T-helper 17 cell (primary cell): ENCODE measurements around the gene EPAS1. TPM values are rescaled to one million over a fixed set of nuclear protein-coding genes. Genes with fewer than 3 reads are reported as not detected.

ENCODE experiments used
- ATAC-seq: fragments of 150-1000 bp; cut with Tn5 transposase; 2 replicates; pipeline ENCODE4 v1.10.0; 2021; ENCODE audit warnings: mild to moderate bottlenecking, moderate library complexity
- DNase-seq, 3 donors: peaks; one replicate each; pipeline versions ENCODE4 v3.0.0 to v3.0.0-alpha.2; 2020 to 2021
- H3K9me3 ChIP-seq: one replicate; pipeline ENCODE4 v1.7.0; 2013; ENCODE audit warnings: low read length, mild to moderate bottlenecking; ENCODE audit not compliant: control insufficient read depth, poor library complexity, severe bottlenecking
- H3K27ac Mint-ChIP-seq: one replicate; pipeline ENCODE4 v1.8.0; 2022; ENCODE audit warnings: mild to moderate bottlenecking, moderate library complexity, mixed read lengths
- H3K27me3 Mint-ChIP-seq: one replicate; pipeline ENCODE4 v1.8.0; 2022; ENCODE audit warnings: mixed read lengths
- H3K36me3 Mint-ChIP-seq: one replicate; pipeline ENCODE4 v1.8.0; 2022; ENCODE audit warnings: low read depth, mixed read lengths
- H3K4me1 Mint-ChIP-seq: one replicate; pipeline ENCODE4 v1.8.0; 2022; ENCODE audit warnings: mild to moderate bottlenecking, mixed read lengths
- H3K4me3 Mint-ChIP-seq: one replicate; pipeline ENCODE4 v1.8.0; 2022; ENCODE audit warnings: mild to moderate bottlenecking, moderate library complexity, mixed read lengths
- total RNA-seq, 4 donors: library from RNA in 2 of 4; stranded (reverse) in 2 of 4; gene quantifications; one replicate each; pipeline ENCODE4 v1.2.3 and lab custom pipeline; 2022 to 2026

Gene EPAS1
- 1 to 10 TPM in 1 of 2 donors, under 1 TPM in 1; 0.97 to 9.1 TPM for total RNA-seq
- 3.2 to 5.4 reads per million in 2 donors for total RNA-seq (lab: John Stamatoyannopoulos, UW)

- no peaks in the 10 kb centered on the region for H3K36me3 Mint-ChIP-seq
- ATAC-seq: peak; percentile 88
- peaks cover 40% of the 10 kb centered on the region for H3K27me3 Mint-ChIP-seq
- no peaks in the 10 kb centered on the region for H3K9me3 ChIP-seq
- H3K27ac Mint-ChIP-seq: peak within 1 kb of the TSS; percentile 21
- DNase-seq: peak; percentile 44 to 81 (median 81)
- peaks cover 29% of the 10 kb centered on the region for H3K4me1 Mint-ChIP-seq
- H3K4me3 Mint-ChIP-seq: peak within 1 kb of the TSS; percentile 92
Measured at GRCh38 chr2:46296840-46297545, at the start of gene EPAS1. Gene EPAS1, plus strand, starts transcription at chr2:46297407. Its CDS starts 505 bp downstream, at chr2:46297912.

DNA sequence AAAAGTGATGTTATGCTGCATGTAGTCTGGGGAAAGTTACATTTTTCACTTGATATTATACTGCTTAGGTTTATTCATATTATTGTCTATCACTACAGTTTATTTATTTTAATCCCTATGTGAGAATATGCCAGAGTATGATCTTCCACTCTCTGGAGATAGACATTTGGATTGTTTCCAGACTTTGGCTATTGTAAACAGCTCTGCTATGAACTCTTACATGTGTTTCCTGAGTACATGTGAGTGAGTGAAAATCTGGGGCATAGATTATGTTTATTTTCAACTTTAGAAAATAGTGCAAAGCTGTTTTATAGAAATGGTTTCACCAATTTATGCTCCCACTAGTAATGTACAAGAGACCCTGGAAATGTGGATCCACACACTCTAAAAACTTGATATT lies 49.0 kb upstream of the EPAS1 start:
- no peak overlapping the region for H3K27ac Mint-ChIP-seq
- no peak for DNase-seq
- no peak overlapping the region for H3K4me3 Mint-ChIP-seq
- no peaks in the 10 kb centered on the region for H3K36me3 Mint-ChIP-seq
- no peaks in the 10 kb centered on the region for H3K9me3 ChIP-seq
- H3K27me3 Mint-ChIP-seq: peaks cover 8% of the 10 kb centered on the region
- ATAC-seq: no peak
- no peaks in the 10 kb centered on the region for H3K4me1 Mint-ChIP-seq

GRCh38 chr2:46249654-46250053 lies 47.6 kb upstream of the EPAS1 start:
- Mint-ChIP-seq H3K4me3 (no peak overlapping the region), H3K36me3 (no peaks in the 10 kb centered on the region), H3K27ac (no peak overlapping the region), H3K27me3 (peaks cover 14% of the 10 kb centered on the region), H3K4me1 (no peaks in the 10 kb centered on the region)
- H3K9me3 ChIP-seq: no peaks in the 10 kb centered on the region
- DNase-seq (no peak), ATAC-seq (no peak)

- no peak overlapping the region for H3K27ac Mint-ChIP-seq
- no peak for ATAC-seq
- H3K27me3 Mint-ChIP-seq: peaks cover 14% of the 10 kb centered on the region
- H3K4me3 Mint-ChIP-seq: no peak overlapping the region
- no peaks in the 10 kb centered on the region for H3K9me3 ChIP-seq
- no peak for DNase-seq
- no peaks in the 10 kb centered on the region for H3K4me1 Mint-ChIP-seq
- H3K36me3 Mint-ChIP-seq: no peaks in the 10 kb centered on the region
Measured at GRCh38 chr2:46252891-46253659, 44.1 kb upstream of the EPAS1 start.

DNA sequence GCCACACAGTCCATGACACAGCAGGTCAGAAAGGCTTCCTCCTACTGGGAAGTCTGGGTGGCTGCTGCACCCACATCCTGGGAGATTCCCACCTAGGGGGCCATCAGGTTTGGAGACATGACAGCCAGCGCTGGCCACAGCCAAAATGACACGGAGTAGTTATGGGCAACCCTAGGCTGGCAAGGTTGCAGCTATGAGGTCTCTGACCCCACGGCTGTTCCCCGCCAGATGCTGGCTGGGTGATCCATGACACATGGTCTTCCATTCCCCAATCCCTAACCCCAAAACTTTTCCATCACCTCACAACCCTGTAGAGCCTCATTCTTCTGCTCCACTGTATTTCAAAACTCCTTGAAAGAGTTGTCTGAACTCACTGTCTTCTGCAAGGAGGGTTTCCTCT lies 42.7 kb upstream of the EPAS1 start:
- Mint-ChIP-seq H3K27ac (no peak overlapping the region), H3K4me1 (no peaks in the 10 kb centered on the region), H3K27me3 (peaks cover 14% of the 10 kb centered on the region), H3K4me3 (no peak overlapping the region), H3K36me3 (no peaks in the 10 kb centered on the region)
- DNase-seq (no peak), ATAC-seq (no peak)
- no peaks in the 10 kb centered on the region for H3K9me3 ChIP-seq

DNA sequence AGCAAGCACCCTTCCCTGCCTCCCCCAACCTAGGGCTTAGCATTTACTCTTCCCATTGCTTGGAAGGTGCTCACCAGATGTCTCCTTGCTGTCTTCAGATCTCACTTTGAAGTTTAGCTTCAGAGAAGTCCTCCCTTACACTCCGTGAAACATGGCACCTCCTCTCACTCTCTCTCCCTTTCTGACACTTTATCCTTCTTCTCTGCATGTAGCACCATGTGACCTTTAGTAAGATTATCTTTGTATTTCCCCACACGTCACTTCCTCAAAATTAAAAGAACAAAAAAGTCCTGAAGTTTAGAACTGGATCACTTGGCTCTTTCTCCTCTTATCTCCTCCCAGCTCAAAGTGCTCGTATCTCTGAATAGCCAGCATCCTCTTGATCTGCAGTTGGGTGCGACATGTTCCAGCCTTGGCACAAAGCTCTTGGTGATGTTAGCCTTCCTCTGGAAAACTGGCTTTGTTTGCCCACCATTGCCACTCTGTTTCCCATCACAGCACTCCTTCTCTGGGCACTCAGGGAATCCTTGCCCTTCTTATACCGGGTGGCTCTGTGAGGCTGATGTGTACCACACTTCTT lies 40.6 kb upstream of the EPAS1 start:
- ATAC-seq (no peak), DNase-seq (no peak)
- Mint-ChIP-seq H3K27ac (no peak overlapping the region), H3K36me3 (no peaks in the 10 kb centered on the region), H3K4me1 (no peaks in the 10 kb centered on the region), H3K27me3 (peaks cover 20% of the 10 kb centered on the region), H3K4me3 (no peak overlapping the region)
- H3K9me3 ChIP-seq: no peaks in the 10 kb centered on the region

DNA sequence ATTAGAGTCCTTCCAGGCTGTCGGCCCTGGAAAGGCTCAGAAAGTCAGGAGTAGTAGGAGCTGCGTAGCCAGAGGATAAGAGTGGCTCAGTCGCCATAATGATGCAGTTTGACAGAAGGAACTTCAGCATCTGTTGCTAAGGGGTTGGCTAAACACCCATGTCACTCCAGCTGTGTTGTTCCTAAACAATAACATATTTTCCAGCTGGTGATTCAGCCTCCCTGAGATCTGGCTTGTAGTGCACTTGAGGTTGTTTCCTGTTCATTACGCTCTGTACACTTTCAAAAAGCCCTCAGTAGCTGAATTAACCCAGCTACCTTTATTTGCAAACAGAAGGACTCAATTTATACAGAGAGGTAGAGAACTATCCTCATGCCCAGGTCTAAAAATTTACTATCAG lies 39.7 kb upstream of the EPAS1 start:
- no peaks in the 10 kb centered on the region for H3K9me3 ChIP-seq
- Mint-ChIP-seq H3K27me3 (peaks cover 19% of the 10 kb centered on the region), H3K4me1 (no peaks in the 10 kb centered on the region), H3K4me3 (no peak overlapping the region), H3K27ac (no peak overlapping the region), H3K36me3 (no peaks in the 10 kb centered on the region)
- DNase-seq (no peak), ATAC-seq (no peak)

DNA sequence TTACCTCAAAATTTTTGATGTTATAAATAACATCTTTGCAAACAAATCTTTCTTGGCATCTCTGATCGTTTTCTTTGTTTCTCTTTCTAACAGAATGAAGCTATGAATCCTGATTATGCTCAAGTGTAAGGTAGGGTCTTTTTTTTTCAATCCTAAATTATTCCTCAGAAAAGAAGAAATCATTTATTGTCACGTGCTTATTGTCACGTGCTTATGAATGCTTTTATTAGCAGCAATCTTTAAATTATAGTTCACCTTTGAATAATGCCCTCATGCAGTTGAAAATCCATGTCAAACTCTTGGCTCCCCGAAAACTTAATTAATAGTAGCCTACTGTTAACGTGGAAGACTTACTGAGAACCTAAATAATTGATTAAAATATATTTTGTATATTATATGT lies 39.2 kb upstream of the EPAS1 start:
- Mint-ChIP-seq H3K27me3 (peaks cover 14% of the 10 kb centered on the region), H3K36me3 (no peaks in the 10 kb centered on the region), H3K4me1 (no peaks in the 10 kb centered on the region), H3K27ac (no peak overlapping the region), H3K4me3 (no peak overlapping the region)
- ATAC-seq: no peak
- no peak for DNase-seq
- no peaks in the 10 kb centered on the region for H3K9me3 ChIP-seq

DNA sequence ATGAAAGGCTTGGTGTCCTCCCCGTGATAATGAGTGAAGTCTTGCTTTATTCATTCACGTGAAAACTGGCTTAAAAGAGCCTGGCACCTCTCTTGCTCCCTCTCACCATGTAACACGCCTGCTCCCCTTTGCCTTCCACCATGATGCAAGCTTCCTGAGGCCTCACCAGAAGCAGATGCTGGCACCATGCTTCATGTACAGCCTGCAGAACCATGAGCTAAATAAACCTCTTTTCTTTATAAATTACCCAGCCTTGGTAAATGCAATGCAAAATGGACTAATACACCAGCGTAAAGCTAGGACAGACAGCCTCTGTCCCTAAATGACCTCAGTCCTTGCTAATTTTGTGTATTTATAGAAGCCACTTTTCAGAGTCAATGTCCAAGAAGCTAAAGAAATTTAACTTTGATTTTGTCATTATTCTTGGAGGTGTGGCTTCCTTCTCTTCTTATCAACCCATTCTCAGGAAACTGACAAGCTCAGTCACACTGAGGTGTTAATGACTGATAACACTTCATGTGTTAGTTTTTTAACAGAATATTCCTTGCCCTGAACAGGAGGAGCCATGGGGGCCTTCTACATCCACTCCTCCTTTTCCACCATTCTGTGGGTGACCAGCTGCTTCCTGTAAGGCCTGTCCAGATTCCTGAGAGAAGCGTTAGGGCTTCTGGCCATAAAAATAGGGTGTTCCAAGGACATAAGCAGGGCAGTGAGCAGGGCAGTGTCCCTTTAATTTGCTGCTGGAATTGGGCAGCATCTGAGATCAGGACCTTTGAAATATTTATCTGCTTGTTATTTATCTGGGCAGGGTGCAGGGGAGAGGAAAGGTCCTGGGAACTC lies 38.0 kb upstream of the EPAS1 start:
- Mint-ChIP-seq H3K4me3 (no peak overlapping the region), H3K36me3 (no peaks in the 10 kb centered on the region), H3K27ac (no peak overlapping the region), H3K27me3 (peaks cover 9% of the 10 kb centered on the region), H3K4me1 (peaks cover 2% of the 10 kb centered on the region)
- ATAC-seq: no peak
- DNase-seq: no peak
- no peaks in the 10 kb centered on the region for H3K9me3 ChIP-seq

DNA sequence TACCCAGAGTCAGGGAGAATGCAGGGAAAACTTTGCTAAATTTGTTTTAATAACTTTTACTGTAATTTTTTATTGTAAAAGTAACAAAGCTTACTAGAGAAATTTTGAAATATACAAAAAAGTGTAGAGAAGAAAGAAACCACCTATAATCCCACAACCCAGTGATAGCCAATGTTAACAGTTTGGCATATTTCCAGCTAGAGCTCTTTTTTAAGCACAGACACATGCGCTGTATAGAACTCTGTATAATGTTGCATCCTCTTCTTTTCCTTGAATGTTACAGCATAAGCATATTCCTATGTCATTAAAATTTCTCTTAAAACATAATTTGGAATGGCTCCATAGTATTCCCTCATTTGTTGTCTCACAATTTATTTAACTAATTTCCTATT lies 37.4 kb upstream of the EPAS1 start:
- no peak for DNase-seq
- peaks cover 2% of the 10 kb centered on the region for H3K4me1 Mint-ChIP-seq
- peaks cover 7% of the 10 kb centered on the region for H3K27me3 Mint-ChIP-seq

DNA sequence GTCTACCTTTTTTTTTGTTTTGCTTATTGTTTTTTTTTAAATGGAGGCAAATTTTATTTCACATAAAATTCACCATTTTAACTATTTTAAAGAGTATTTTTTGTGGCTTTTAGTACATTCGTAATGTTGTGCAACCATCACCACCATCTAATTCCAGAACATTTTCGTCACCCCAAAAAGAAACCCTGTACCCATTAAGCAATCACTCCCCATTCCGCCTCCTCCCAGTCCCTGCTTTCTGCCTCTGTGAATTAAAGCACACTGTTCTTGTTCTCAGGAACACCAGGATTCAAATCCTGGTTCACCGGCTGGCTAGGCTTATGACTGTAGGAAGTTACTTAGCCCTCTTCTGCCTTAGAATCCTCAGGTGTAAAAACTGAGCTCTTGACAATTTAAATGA lies 36.9 kb upstream of the EPAS1 start:
- no peaks in the 10 kb centered on the region for H3K36me3 Mint-ChIP-seq
- DNase-seq: no peak
- H3K9me3 ChIP-seq: no peaks in the 10 kb centered on the region
- no peak overlapping the region for H3K4me3 Mint-ChIP-seq
- H3K27ac Mint-ChIP-seq: no peak overlapping the region
- peaks cover 2% of the 10 kb centered on the region for H3K4me1 Mint-ChIP-seq
- ATAC-seq: no peak
- H3K27me3 Mint-ChIP-seq: peaks cover 12% of the 10 kb centered on the region

More for the DNA sequence above, 37.4 kb upstream of the EPAS1 start:
- Mint-ChIP-seq H3K36me3 (no peaks in the 10 kb centered on the region), H3K4me3 (no peak overlapping the region), H3K27ac (no peak overlapping the region)
- H3K9me3 ChIP-seq: no peaks in the 10 kb centered on the region
- ATAC-seq: no peak

DNA sequence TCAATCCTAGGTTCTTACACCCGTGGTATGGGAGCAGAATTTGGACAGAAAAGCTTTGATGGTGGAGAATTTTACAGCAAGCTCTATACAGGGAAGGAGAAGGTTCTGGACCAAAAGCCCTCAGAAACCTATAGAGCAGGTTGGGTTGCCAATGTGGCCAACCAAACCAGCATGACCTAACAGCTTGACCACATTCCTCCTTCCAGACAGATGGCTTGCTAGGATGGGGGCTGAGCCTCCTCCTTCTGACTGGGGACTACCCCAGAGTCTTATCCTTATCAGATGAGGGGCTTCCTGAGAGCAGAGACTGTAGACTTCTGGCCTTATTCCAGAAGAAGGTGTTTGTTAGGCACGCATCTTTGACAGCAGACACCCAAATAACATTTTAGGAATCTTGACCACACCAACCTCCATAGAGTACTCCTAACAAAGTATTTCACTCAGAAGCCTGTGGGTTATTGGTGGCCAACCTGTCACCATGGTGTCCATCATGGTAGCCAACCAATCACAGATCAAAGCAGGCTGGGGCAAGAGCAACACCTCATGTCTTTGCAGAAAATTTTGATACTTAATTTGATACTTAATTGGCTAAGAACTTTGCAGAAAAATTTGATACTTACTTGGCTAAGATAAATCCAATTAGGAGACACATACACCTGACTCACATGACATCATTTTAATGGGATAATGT lies 34.8 kb upstream of the EPAS1 start:
- no peaks in the 10 kb centered on the region for H3K9me3 ChIP-seq
- DNase-seq (no peak), ATAC-seq (no peak)
- H3K4me3 Mint-ChIP-seq: no peak overlapping the region
- H3K4me1 Mint-ChIP-seq: peaks cover 2% of the 10 kb centered on the region
- H3K27me3 Mint-ChIP-seq: peaks cover 13% of the 10 kb centered on the region
- H3K36me3 Mint-ChIP-seq: no peaks in the 10 kb centered on the region
- H3K27ac Mint-ChIP-seq: no peak overlapping the region
